ENCODE data around the gene CACNA2D4.

CACNA2D4 gene

DNA sequence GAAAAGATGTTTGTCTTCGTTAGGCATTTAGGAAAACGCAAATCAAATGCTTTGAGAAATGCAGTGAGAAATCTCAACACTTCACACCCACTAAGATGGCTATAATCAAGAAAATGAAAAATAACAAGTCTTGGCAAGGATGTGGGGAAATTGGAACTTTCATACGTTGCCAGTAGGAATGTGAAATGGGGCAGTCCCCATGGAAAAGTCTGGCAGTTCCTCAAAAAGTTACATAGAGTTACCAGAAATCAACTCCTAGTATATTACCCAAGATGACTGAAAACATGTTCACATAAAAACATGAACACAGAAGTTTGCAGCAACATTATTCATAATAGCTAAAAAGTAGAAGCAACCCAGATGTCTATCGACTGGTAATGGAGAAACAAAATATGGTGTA, 139.5 kb downstream of the CACNA2D4 start:
- TF ChIP-seq, protein P1, sequence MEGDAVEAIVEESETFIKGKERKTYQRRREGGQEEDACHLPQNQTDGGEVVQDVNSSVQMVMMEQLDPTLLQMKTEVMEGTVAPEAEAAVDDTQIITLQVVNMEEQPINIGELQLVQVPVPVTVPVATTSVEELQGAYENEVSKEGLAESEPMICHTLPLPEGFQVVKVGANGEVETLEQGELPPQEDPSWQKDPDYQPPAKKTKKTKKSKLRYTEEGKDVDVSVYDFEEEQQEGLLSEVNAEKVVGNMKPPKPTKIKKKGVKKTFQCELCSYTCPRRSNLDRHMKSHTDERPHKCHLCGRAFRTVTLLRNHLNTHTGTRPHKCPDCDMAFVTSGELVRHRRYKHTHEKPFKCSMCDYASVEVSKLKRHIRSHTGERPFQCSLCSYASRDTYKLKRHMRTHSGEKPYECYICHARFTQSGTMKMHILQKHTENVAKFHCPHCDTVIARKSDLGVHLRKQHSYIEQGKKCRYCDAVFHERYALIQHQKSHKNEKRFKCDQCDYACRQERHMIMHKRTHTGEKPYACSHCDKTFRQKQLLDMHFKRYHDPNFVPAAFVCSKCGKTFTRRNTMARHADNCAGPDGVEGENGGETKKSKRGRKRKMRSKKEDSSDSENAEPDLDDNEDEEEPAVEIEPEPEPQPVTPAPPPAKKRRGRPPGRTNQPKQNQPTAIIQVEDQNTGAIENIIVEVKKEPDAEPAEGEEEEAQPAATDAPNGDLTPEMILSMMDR (IDR thresholded peaks at IDR 0.05; ENCODE audit: insufficient read depth, missing control alignments): no peak
- FAIRE-seq (no peak), DNase-seq (ENCODE audit: insufficient read length, low spot score) (no peak)

DNA sequence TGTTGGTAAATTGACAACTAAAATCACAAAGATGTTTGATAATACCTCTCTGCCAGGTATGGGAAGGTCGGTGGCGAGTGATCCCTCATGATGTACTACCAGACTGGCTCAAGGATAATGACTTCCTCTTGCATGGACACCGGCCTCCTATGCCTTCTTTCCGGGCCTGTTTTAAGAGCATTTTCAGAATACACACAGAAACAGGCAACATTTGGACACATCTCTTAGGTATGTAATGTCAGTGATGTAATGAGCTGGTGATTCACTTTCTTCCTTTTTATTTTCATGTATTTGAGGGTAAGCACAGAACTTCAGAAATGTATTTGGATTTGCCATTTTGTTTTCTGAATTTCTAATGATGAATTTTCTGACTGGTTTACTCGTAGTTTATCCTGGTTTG, 140.7 kb downstream of the CACNA2D4 start:
- DNase-seq (ENCODE audit: insufficient read length, low spot score) (no peak), FAIRE-seq (no peak)
- TF ChIP-seq, protein P1 (IDR thresholded peaks at IDR 0.05; ENCODE audit: insufficient read depth, missing control alignments): no peak

DNA sequence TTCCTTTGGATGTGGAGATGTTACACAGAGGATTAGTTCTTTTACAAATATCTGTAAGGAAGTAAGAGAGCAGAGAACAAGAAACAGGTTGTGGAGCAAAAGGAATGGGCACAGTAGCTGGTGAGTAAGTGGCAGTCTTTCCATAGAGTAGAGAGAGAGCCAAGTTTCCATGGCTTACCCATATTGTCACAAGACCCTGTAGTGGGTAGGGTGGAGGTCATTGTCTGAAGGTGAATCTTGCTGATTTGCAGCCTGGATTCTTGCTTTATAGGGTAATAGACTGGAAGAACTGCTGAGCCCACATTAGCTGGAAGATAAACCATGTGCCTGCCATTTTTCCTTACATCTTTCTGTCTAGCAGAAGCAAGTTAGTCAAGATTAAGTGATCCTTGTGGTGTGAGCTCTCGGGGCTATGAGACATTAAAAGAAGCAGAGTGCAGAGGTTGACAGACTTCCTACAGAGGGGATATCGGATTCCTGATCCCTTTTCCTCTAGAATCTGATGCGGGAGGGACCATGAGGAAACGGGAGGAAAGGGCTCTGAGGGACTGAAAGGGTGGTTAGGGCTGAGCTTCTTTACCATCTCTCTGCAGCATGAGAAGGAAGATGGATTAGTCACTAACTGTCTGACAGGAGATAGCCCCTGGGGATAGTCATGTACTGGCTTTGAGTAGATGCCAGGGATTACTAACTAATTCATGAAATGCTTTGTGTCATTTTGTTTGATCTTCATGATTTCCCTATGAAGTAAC, 142.1 kb downstream of the CACNA2D4 start:
- FAIRE-seq: peak; percentile 87
- TF ChIP-seq, protein P1 (IDR thresholded peaks at IDR 0.05; ENCODE audit: insufficient read depth, missing control alignments): no peak

DNA sequence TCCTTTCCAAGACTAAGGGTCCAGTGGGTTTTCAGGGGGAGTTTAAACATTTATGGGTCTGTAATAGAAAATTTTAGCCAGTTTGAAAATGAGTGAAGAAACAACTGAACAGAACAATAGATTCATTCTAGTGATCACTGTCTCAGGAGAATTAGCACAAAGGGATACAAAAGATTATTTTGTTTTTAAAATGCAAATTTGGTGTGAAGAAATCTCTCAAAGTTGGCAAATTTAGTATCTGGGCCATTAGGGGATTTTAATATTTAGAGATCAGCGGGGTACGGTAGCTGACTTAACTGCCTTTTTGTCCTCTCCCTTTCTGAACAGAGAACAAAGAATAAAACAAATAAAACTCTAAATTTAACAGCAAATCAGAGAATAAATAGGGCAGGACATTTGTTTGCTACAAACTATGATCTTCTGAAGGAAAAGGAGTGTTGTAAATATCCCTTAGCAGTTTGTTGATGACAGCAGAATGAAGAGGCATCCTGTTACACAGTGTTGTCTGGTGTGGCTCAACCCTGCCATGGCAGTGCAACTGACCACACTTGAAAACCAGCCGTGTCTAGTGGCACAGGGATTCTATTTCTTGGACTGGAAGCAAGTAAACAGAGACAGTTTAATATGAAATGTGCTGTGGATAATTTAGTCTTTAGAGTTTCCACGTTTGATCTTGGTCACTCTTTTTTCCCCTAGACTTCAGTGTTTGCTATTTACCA, 144.4 kb downstream of the CACNA2D4 start:
- no peak for DNase-seq (ENCODE audit: insufficient read length, low spot score)
- peak; percentile 58 for FAIRE-seq
- TF ChIP-seq, protein P1 (IDR thresholded peaks at IDR 0.05; ENCODE audit: insufficient read depth, missing control alignments): no peak

More for the DNA sequence above, 142.1 kb downstream of the CACNA2D4 start:
- no peak for DNase-seq (ENCODE audit: insufficient read length, low spot score)

DNA sequence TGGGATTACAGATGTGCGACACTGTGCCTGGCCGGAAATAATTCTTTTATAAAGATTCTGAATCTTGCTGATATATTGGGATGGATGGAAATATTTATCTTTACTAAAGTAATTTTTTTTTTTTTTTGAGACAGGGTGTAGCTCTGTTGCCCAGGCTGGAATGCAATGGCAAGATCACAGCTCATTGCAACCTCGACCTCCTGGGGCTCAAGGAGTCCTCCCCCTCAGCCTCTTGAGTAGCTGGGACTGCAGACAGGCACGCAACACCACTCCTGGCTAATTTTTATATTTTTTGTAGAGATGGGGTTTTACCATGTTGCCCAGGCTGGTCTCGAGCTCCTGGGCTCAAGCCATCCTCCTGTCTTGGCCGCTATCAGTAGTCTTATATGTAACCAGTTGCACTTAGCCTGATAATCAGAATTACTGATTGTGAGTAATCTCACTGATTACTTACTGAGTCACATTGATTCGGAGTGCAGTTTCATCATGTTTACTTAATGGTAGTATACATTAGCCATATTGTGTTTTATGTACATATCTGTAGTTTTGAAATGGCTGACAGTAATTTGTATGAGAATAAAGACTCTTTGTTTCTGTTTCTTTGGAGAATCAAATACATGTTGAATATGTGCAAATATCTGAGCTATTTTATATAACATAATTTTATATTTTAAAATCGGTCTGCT, 148.5 kb downstream of the CACNA2D4 start:
- peak; percentile 69 for FAIRE-seq

DNA sequence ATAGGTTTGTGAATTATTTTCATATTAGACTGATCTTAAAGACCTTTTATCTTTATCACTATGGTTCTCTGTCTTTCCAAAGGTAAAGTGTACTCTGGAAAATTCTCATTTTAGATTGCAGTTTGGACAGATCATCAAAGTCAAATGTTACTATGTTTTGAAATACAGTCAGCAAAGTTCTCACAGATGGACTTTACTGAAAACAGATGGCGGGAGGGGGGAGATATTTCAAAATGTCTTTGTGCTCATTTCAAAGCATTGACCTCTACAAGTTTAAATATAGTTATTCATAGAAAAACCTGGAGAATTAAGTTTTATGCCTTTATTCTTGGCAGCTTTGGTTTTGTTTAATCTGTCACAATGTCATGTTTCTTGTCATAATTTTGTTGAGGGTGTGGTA, 149.8 kb downstream of the CACNA2D4 start:
- DNase-seq (ENCODE audit: insufficient read length, low spot score) (no peak), FAIRE-seq (no peak)
- TF ChIP-seq, protein P1 (IDR thresholded peaks at IDR 0.05; ENCODE audit: insufficient read depth, missing control alignments): no peak

More for the DNA sequence above, 148.5 kb downstream of the CACNA2D4 start:
- TF ChIP-seq, protein P1 (IDR thresholded peaks at IDR 0.05; ENCODE audit: insufficient read depth, missing control alignments): no peak
- no peak for DNase-seq (ENCODE audit: insufficient read length, low spot score)
